GM21515 (cell line): ENCODE measurements around the gene PTH.

ENCODE experiments used
- ATAC-seq: cut with Tn5 transposase; IDR thresholded peaks from one replicate; pipeline ENCODE4 v1.9.1; 2021; ENCODE audit not compliant: unreplicated experiment

The PTH gene

GRCh38 chr11:13495929-13496328 is at the start of gene PTH:
Gene PTH, minus strand, starts transcription at chr11:13495997. Its CDS starts 3,142 bp downstream, at chr11:13492855.
- ATAC-seq = no peak

GRCh38 chr11:13538044-13538443 is 42.2 kb upstream of the PTH start:
- no peak for ATAC-seq

DNA sequence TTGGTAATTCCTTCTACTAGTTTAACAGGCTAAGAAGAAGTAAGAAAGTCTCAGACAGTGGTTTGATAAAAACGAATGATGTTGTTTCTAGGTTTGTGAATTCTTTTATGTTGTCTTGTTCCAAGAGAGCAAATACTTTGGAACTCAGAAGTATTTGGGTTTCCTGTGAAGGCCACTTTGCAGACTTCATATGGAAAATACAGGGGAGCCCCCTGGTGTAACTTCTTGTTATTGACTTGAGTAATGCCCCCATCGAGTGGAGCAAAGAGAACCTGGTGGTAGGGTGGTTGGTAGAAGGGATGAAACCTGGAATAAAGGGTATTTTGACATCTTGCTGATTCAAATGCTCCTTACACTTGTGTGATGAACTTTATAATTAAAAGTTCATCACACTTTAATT is 40.0 kb upstream of the PTH start:
- no peak for ATAC-seq

DNA sequence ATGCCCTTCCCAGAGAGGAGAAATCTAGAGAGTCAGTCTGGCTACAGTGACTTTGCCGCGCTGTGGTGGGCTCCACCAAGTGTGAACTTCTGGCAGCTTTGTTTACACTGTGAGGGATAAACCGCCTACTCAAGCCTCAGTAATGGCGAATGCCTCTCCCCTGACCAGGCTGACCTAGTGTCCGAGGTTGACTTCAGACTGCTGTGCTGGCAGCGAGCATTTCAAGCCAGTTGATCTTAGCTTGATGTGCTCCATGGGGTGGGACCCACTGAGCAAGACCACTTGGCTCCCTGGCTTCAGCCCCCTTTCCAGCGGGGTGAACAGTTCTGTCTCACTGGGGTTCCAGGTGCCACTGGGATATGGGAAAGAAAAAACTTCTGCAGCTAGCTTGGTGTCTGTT is 38.6 kb upstream of the PTH start:
- no peak for ATAC-seq

DNA sequence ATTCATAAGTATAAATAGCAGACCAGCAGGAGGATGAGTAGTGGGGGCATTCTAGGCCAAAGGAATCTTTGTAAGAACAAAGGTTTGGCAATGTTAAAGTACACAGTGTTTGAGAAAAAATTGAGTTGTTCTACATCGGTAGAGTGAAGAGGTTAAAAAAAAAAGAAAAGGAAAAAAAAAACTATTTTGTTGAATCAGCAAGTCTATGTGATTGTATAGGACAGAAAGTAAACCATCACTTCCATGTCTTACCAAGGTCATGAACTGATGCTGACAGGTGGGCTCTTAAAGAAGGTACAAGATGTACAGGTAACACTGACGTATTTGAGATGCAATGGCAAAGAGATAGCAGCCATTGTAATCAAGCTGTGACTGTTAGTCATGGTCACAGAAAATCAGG is 29.5 kb upstream of the PTH start:
- ATAC-seq = no peak

GRCh38 chr11:13503393-13503792 is 7.6 kb upstream of the PTH start:
- no peak for ATAC-seq

DNA sequence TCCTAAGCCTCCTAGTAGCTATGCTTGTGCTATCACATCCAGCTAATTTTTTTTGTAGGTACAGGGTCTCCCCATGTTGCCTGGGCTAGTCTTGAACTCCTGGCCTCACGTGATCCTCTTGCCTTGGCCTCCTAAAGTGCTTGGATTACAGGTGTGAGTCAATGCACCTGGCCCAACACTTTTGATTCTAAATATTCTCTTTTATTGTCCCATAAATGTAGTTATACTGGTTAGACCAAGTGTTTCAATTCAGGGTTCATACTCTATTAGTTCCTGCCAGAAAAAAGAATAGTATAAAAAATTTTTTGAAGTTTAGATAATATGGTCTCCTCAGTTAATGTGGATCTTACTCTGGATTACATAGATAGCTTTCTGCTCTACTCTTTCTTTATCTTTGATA is 6.7 kb upstream of the PTH start:
- ATAC-seq = no peak

GRCh38 chr11:13494051-13494450 is 1.7 kb downstream of the PTH start:
- ATAC-seq = no peak

DNA sequence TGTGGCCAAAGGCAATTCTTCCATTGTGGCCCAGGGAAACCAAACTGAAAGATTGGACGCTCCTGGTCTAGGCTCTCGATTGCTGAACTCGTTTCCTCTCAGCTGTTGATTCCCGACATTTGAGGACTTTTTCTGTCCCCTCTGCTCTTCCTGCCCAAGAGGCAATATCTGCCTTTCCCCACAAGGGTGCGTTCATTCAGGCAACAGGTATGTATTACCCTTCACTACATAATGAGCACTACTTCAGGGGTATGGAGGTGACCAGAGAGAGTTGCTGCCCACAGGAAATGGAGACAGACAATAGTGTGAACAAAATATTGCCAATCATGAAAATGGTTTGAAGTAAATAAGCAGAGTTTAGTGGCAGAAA is 8.2 kb downstream of the PTH start:
- ATAC-seq = peak; percentile 66

GRCh38 chr11:13486926-13487660 is 8.7 kb downstream of the PTH start:
- ATAC-seq = peak; percentile 74

- ATAC-seq = no peak
Measured at GRCh38 chr11:13480198-13480597, 15.6 kb downstream of the PTH start.

- no peak for ATAC-seq
Measured at GRCh38 chr11:13479688-13480087, 16.1 kb downstream of the PTH start.

- ATAC-seq = no peak
Measured at GRCh38 chr11:13475091-13475490, 20.7 kb downstream of the PTH start.

GRCh38 chr11:13473013-13473722 is 22.6 kb downstream of the PTH start:
- ATAC-seq = no peak

GRCh38 chr11:13468750-13469149 is 27.0 kb downstream of the PTH start:
- no peak for ATAC-seq

- ATAC-seq = no peak
Measured at GRCh38 chr11:13465909-13466371, 29.9 kb downstream of the PTH start.

DNA sequence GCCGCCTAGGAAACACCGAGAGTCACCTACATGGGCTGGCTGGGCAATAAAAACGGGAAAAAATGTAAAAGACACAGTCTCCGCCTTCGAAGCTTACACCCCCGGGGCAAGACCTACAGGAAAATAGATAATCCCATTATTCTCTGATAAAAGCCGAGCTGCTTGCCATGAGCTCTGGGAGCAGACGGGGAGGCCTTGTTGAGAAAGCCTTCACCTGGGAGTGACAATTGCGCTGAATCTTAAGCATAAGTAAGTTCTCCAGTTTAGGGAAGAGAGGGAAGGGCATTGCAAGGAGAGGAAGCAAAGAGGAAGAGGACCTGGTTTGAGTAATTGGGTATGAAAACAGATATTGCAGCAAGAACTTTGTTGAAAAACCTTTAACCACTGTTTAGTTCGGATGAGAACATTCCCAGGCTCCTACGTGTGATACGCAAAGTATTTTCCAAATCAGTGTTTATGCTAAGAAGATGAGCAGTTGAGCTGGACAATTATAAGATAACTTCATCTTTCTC is 32.0 kb downstream of the PTH start:
- no peak for ATAC-seq

GRCh38 chr11:13462901-13463778 is 32.7 kb downstream of the PTH start, which contains the start of gene BTBD10:
Gene BTBD10, minus strand, starts transcription at chr11:13463222. Its CDS starts 18,098 bp downstream, at chr11:13445124.
- ATAC-seq = peak; percentile 95

DNA sequence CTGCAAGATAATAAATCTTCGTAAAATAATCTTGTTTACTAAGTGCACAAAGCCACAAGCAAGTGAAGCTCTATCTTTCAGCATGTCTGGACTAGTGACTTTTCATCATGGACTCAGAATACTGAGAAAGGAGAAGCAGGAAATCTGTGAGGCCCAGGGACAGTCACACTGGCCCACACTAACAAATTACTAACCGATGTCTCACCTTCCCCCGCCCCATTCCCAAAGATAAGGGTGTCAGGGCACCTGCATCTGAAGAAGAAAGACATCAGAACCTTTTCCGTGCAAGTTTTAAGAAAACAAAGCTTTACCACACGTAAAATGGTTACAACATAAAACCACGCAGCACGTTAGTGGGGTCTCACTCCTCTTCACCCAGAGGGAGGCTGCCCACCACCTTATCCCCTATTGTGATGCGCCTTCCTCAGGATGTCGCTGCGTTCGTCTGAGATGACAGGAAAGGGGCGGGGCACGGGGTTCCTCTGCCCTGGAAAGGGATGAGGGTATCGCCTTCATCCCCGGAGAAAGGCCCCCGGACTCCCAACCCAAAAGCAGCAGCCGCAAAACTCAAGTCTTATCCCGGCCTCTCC is 33.4 kb downstream of the PTH start:
- peak; percentile 48 for ATAC-seq

GRCh38 chr11:13461291-13461690 is 34.5 kb downstream of the PTH start:
- no peak for ATAC-seq
